ENCODE data around the gene FAAH. TPM values are rescaled to one million over a fixed set of nuclear protein-coding genes. Genes with fewer than 3 reads are reported as not detected.

Gene FAAH
- total RNA-seq, 2 experiments from 2014 or later = 21.9 to 25.4 TPM

DNA sequence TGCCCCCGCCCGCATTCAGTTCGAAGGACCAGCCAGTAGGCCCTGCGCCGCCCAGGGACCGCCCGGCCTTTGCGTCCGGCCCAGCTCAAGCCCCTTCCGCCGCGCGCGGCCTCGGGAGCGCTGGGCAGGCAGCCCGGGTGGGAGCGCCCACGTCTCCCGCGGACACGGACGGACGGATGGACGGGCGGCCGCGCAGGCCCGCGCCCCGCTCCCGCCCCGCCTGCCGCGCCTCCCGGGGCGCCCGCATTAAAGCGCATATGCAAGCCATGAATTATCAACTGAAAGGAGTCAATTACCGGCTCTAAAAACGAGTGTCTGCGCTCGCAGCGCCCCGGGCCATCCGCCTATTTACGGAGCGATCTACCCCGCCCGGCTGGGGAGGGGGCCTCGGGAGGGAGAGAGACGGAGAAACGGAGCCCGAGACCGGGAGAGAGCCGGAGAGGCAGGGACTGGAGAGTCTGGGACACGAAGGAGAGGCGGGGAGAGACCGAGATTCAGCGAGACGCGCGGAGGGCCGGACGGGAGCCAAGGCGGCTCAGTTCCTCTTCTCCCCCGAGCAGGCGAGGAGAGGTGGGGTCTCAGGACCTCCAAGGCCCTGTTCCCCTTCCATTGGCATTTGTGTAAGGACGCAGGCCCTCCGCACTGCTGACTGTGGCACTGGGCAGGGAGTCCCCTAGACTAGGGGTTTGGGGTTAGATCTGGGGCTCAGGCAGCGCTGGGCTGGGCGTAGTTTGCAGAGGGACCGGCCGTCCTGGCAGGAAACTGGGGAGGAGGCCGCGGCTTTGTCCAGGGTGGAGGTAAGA, 54.2 kb downstream of the FAAH start:
- no peaks in the 10 kb centered on the region for H3K9me2 ChIP-seq (ENCODE audit: insufficient read depth, low read length)
- POLR2A ChIA-PET = no interaction called here
- intact Hi-C loops (cut with micrococcal nuclease; ENCODE audit: unreplicated experiment) = loop anchor here (5.0 kb wide), 1 partner anchor 279 kb away; no protein-coding TSS in a partner anchor
- no peak overlapping the region for H3K4me2 ChIP-seq (ENCODE audit: low read length)
- H2AFZ ChIP-seq (ENCODE audit: low read length) = no peak overlapping the region
- no peaks in the 10 kb centered on the region for H3K4me1 ChIP-seq (ENCODE audit: insufficient read depth, low read length, poor library complexity, severe bottlenecking)
- H3K36me3 ChIP-seq (ENCODE audit: insufficient read depth, low read length) = no peaks in the 10 kb centered on the region
- CTCF ChIA-PET (ENCODE audit: unreplicated experiment) = interaction anchor here (0.6 kb wide), 1 partner anchor 77 kb away, joined by 3 read pairs; no protein-coding TSS in a partner anchor
- no peak for TF ChIP-seq EZH2phosphoT487 (IDR thresholded peaks at IDR 0.05; ENCODE audit: borderline replicate concordance, low read depth, low read length)
- TF ChIP-seq, protein P1, sequence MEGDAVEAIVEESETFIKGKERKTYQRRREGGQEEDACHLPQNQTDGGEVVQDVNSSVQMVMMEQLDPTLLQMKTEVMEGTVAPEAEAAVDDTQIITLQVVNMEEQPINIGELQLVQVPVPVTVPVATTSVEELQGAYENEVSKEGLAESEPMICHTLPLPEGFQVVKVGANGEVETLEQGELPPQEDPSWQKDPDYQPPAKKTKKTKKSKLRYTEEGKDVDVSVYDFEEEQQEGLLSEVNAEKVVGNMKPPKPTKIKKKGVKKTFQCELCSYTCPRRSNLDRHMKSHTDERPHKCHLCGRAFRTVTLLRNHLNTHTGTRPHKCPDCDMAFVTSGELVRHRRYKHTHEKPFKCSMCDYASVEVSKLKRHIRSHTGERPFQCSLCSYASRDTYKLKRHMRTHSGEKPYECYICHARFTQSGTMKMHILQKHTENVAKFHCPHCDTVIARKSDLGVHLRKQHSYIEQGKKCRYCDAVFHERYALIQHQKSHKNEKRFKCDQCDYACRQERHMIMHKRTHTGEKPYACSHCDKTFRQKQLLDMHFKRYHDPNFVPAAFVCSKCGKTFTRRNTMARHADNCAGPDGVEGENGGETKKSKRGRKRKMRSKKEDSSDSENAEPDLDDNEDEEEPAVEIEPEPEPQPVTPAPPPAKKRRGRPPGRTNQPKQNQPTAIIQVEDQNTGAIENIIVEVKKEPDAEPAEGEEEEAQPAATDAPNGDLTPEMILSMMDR (conservative IDR thresholded peaks at IDR 0.05; ENCODE audit: low read length) = no peak
- H3K4me3 ChIP-seq (ENCODE audit: low read depth, low read length, poor library complexity, severe bottlenecking) = no peak overlapping the region
- H4K20me1 ChIP-seq (ENCODE audit: insufficient read depth, low read length) = no peaks in the 10 kb centered on the region
- no peaks in the 10 kb centered on the region for H3K79me2 ChIP-seq (ENCODE audit: insufficient read depth, low read depth, low read length)
- no TSS peak for BruUV-seq (replicated peaks)
- no peak for DNase-seq (ENCODE audit: low spot score)
- H3K27ac ChIP-seq (ENCODE audit: low read depth, low read length, poor library complexity, severe bottlenecking) = no peak overlapping the region
- H3K9me3 ChIP-seq (ENCODE audit: low read length) = no peaks in the 10 kb centered on the region

DNA sequence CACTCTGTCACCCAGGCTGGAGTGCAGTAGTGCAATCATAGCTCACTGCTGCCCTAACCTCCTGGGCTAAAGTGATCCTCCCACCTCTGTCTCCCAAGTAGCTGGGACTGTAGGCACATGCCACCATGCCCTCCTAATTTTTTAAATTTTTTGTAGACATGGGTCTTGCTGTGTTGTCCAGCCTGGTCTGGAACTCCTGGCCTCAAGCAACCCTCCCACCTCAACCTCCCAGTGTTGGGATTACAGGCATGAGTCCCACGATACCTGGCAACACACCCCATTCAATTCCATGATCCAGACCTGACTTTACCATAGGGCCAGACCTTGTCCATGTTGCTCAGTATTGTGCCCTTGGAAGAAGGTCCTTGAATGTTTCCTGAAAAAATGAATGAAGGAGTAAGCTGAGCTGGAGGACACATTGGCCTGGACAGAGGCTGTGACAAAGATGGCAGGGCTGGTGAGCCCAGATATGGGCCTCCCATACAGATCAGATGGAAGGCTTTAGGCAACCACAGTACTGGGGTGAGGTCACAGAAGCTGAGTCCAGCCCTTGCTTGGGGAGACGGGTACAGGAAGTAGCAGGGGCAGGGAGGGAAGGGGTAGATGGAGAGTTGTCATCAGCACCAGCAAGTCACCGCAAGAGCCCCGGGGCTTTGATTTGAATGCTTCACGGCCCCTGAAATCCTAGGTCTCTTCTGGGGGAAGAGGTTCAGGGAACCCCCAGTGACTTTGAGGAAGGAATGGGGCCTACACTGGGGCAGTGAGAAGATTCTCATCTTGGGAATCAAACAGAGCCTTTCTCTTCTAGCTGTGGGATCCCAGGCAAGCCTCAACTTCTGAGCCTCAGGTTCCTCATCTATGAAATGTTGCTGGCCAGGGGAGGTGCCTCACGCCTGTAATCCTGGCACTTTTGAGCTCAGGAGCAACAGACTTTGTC, 55.4 kb downstream of the FAAH start:
- BruUV-seq (replicated peaks) = no TSS peak
- no peak overlapping the region for H3K4me2 ChIP-seq (ENCODE audit: low read length)
- no peaks in the 10 kb centered on the region for H3K9me3 ChIP-seq (ENCODE audit: low read length)
- H3K4me3 ChIP-seq (ENCODE audit: low read depth, low read length, poor library complexity, severe bottlenecking) = no peak overlapping the region
- H4K20me1 ChIP-seq (ENCODE audit: insufficient read depth, low read length) = no peaks in the 10 kb centered on the region
- intact Hi-C loops (cut with micrococcal nuclease; ENCODE audit: unreplicated experiment) = loop anchor here (5.0 kb wide), 1 partner anchor 278 kb away; no protein-coding TSS in a partner anchor
- no peak overlapping the region for H2AFZ ChIP-seq (ENCODE audit: low read length)
- no peaks in the 10 kb centered on the region for H3K36me3 ChIP-seq (ENCODE audit: insufficient read depth, low read length)
- H3K79me2 ChIP-seq (ENCODE audit: insufficient read depth, low read depth, low read length) = no peaks in the 10 kb centered on the region
- no peaks in the 10 kb centered on the region for H3K4me1 ChIP-seq (ENCODE audit: insufficient read depth, low read length, poor library complexity, severe bottlenecking)
- CTCF ChIA-PET (ENCODE audit: unreplicated experiment) = interaction anchor here (0.6 kb wide), 1 partner anchor 76 kb away, joined by 3 read pairs; no protein-coding TSS in a partner anchor
- POLR2A ChIA-PET = no interaction called here
- TF ChIP-seq EZH2phosphoT487 (IDR thresholded peaks at IDR 0.05; ENCODE audit: borderline replicate concordance, low read depth, low read length) = no peak
- TF ChIP-seq, protein P1 (conservative IDR thresholded peaks at IDR 0.05; ENCODE audit: low read length) = no peak
- DNase-seq (ENCODE audit: low spot score) = no peak
- no peak overlapping the region for H3K27ac ChIP-seq (ENCODE audit: low read depth, low read length, poor library complexity, severe bottlenecking)
- no peaks in the 10 kb centered on the region for H3K9me2 ChIP-seq (ENCODE audit: insufficient read depth, low read length)

All from OCI-LY7 (cell line).